Head of caudate nucleus (tissue), 42 donors: ENCODE data around the gene CNTLN.
"Not testable (repeated sequence)": the region's sequence is repeated elsewhere in the genome, so short reads cannot be mapped to it uniquely, and the experiment has no call there.

Experiments used
- DNase-seq, 42 donors: peaks; one replicate each; pipeline versions ENCODE4 v3.0.0 to v3.0.0-alpha.2; 2020 to 2021; ENCODE audit warnings: mixed read lengths in 7 of 42
- intact Hi-C: fragments of 100-400 bp; cut with DNase I; formaldehyde crosslinking; loops from one replicate; pipeline ENCODE4 v1.15.0; 2022

The CNTLN gene

DNA sequence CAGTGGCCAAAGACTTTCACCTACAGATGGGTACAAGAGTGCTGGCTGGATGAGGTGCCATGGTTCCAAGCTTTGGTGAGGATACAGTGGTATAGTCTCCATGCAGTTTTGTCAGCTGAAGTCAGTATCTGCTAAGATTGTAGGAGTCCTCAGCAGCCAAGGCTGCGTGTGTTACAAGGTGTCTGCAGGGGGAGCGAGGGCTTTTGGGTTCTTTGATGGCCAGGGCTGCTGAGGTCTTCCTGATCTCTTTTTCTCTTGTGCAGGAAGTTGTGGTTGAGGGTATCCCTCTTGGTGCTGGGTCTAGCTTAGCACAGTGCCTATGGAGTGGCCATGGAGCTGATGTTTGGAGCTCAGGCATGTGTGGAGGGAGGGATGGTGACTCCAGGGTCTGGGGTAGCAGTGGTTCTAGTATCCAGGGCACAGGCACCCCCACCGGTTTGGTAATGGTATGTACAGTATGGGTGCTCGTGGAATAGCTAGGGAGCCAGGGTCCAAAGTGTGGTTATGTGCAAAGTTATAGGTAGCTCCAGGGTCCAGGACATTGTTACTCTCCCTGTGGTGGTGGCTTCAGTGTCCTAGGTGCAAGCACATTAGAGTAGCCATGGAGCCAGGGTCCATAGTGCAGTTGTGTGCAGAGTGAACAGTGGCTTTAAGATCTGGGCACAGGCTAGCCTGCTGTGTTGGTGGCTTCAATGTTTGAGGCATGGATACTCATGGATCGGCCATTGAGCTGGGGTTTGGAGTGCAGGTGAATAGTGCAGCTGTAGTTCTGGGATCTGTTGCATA, 36.7 kb downstream of the CNTLN start:
- DNase-seq = no peak
- intact Hi-C loops = no loop called here

DNA sequence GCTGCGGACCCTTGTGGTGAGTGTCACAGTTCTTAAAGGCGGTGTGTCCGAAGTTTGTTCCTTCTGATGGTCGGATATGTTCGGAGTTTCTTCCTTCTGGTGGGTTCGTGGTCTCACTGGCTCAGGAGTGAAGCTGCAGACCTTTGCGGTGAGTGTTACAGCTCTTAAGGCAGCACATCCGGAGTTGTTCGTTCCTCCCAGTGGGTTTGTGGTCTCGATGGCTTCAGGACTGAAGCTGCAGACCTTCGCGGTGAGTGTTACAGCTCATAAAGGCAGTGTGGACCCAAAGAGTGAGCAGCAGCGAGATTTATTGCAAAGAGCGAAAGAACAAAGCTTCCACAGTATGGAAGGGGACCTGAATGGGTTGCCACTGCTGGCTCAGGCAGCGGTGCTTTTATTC, 42.7 kb downstream of the CNTLN start:
- DNase-seq, intact Hi-C loops: not testable (repeated sequence)

DNA sequence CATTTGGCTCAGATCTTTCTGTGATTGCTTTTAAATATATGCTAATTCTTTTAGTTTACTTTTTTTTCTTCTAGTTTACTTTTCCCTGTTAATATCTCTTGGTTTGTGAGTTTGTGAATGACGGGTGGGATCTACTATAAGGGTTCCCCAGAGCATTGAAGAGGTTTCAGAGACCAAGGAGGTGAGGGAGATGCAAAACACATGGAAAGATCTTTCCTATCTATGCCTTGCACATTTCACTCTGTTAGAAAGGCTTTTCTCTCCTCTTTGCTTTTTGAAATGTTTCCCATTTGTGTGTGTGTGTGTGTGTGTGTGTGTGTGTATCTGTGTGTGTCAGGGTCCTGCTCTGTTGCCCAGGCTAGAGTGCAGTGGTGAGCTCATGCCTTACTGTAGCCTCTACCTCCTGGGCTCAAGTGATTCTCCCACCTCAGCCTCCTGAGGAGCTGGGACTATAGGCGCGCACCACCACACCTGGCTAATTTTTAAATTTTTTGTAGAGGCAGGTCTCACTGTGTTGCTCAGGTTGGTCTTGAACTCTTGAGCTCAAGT, 50.7 kb downstream of the CNTLN start:
- no peak for DNase-seq
- intact Hi-C loops = no loop called here

GRCh38 chr9:17191082-17191481, 56.2 kb downstream of the CNTLN start:
- intact Hi-C loops = no loop called here
- DNase-seq = no peak

- intact Hi-C loops = no loop called here
- no peak for DNase-seq
Observed at GRCh38 chr9:17204611-17205152, 69.8 kb downstream of the CNTLN start.

- intact Hi-C loops = no loop called here
- DNase-seq = no peak
Observed at GRCh38 chr9:17216011-17216410, 81.2 kb downstream of the CNTLN start.

DNA sequence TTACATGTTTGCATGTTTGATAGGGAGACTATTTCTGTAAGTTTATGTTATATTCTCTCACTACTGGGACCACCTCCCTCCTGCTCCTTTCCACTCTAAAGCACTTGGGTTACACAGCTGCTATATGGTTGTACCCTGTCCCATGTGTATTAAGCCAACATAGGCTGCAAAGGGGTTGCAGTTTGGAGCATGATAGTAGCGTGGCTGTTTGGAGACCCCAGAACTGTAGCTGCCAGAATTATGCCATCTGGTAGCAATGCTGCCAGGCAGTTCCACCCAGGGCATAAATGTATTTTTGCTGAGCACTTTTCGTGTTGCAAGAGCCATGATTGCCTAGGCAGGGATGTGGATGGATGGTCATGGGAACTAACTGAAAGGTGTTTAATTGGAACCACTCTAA, 81.8 kb downstream of the CNTLN start:
- intact Hi-C loops = no loop called here
- DNase-seq = no peak

GRCh38 chr9:17217272-17217671, 82.4 kb downstream of the CNTLN start:
- no peak for DNase-seq
- intact Hi-C loops = no loop called here

DNA sequence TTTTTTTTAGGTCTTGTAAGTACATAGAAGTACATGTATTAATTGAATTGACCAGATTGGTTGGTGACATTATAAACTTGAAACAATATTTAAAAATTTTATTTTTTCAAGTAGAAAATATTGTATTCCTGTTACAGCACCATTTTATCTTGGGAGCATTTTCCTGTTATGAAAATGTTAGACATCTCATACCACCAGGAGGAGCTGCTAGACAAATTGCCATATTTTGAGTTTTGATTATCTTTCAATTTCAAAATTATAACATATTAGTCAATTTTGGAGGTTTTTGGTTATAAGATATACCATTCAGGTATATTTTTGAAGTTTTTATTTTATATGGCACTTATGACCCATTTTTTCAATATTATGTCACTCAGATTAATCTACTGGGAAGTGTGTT, 84.4 kb downstream of the CNTLN start:
- intact Hi-C loops = no loop called here
- DNase-seq = no peak

- no peak for DNase-seq
- intact Hi-C loops = no loop called here
Observed at GRCh38 chr9:17222932-17223331, 88.1 kb downstream of the CNTLN start.

DNA sequence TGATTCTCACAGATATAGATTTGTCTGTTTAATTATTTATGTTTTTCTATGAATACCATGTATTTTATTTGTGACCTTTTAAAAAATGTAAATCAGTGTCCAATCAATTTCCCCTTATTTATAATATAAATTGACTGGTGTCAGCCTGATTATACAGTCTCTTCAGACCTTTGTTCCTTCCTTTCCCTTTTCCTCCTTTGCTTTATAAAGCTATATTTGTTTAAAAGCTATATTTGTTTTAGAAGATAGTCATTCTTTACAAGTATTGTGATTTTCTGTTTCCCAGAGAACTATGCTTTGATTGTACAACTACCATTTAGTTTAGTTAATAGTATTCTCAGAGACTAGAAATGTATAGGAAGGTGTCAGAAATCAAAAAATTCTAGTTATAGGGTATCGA, 90.6 kb downstream of the CNTLN start:
- intact Hi-C loops = no loop called here
- DNase-seq = no peak

GRCh38 chr9:17229945-17230560, 95.2 kb downstream of the CNTLN start:
- DNase-seq = no peak
- intact Hi-C loops = no loop called here

GRCh38 chr9:17230646-17231045, 95.8 kb downstream of the CNTLN start:
- intact Hi-C loops = no loop called here
- no peak for DNase-seq

DNA sequence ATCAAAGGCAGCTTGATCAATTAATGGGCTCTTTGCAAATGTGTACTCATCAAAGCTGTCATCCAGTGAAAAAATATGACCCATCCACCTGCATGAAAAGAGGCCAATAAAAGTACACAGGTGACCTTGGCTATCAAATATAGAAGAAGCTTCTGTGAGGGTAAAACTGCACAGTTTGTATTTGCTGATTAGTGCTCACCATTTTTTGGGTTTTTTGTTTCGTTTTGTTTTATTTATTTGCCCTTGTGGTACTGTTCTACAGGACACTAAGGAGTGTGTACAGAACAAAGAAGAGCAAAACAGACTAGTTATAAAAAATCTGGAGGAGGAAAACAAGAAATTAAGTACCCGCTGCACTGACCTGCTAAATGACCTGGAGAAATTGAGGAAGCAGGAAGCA, 101.3 kb downstream of the CNTLN start:
- intact Hi-C loops = no loop called here
- DNase-seq = no peak

DNA sequence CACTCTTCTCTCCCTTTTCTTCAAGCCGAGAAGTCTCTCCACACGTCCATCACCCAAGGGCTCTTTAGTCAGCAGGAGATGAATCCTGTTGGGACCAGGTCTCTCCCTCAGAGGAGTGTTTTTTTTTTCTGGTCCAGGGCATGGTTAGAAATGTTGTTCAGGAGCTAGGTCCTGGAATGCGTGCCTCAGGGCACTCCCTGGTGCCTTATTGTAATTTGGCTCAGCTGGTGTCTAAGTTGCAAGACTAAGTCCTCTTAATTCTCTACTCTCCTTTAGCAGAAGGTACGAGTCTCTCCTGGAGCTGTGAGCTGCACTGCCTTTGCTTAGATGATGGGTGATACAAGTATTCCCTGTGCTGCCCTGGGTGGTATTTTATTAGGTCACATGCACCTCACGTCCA, 111.9 kb downstream of the CNTLN start:
- intact Hi-C loops = no loop called here
- no peak for DNase-seq

DNA sequence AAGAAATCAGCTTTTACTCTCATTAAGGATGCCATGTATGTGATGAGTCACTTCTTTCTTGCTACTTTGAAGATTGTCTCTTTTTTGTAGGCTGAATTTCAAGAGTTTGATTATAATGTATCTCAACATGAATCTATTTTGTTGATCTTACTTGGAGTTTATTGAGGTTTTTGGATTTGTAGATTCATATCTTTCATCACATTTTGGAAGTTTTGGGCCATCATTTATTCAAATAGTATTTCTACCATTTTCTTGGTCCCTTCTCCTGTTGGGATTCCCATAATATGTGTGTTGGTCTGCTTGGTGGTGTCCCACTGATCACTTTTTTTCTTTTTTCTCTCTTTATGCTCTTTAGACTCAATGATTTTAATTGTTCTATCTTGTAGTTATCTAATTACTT, 116.3 kb downstream of the CNTLN start:
- no peak for DNase-seq
- intact Hi-C loops = no loop called here

DNA sequence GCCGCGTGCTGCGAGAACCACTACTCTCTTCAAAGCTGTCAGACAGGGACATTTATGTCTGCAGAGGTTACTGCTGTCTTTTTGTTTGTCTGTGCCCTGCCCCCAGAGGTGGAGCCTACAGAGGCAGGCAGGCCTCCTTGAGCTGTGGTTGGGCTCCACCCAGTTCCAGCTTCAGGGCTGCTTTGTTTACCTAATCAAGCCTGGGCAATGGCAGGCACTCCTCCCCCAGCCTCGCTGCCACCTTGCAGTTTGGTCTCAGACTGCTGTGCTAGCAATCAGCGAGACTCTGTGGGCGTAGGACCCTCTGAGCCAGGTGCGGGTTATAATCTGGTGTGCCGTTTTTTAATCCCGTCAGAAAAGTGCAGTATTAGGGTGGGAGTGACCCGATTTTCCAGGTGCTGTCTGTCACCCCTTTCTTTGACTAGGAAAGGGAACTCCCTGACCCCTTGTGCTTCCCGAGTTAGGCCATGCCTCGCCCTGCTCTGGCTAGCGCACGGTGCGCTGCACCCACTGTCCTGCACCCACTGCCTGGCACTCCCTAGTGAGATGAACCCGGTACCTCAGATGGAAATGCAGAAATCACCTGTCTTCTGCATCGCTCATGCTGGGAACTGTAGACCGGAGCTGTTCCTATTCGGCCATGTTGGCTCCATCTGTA, 133.8 kb downstream of the CNTLN start:
- DNase-seq, intact Hi-C loops: not testable (repeated sequence)

- intact Hi-C loops = no loop called here
Observed at GRCh38 chr9:17269799-17270198, 135.0 kb downstream of the CNTLN start.

DNA sequence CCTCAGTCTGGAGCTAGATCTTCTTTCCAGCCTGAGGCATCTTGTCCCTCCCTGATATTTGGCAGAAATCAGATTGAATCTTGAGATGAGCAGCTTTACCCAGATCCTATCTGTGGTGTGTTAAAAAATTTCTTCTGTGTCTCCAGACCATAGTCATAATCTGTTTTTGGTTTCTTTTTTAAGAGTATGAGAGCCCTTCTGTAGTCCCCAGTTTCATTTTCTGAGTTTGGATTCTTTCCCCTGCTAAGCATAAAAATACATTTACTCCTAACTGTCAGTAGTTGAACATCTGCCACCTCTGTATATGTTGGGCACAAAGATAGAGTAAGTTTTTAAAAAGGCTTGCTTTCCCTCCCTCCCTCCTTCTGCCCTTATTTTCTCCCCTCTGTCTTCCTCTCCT, 137.7 kb downstream of the CNTLN start:
- intact Hi-C loops = no loop called here
- DNase-seq = no peak

More at GRCh38 chr9:17269799-17270198, 135.0 kb downstream of the CNTLN start:
- no peak for DNase-seq
